ENCODE measurements around the gene FNIP2. TPM values are rescaled to one million over a fixed set of nuclear protein-coding genes. Genes with fewer than 3 reads are reported as not detected.
"Not testable (repeated sequence)": the region's sequence is repeated elsewhere in the genome, so short reads cannot be mapped to it uniquely, and the experiment has no call there.

Gene FNIP2
- 10 to 100 TPM; 16.0 to 16.4 TPM for total RNA-seq

DNA sequence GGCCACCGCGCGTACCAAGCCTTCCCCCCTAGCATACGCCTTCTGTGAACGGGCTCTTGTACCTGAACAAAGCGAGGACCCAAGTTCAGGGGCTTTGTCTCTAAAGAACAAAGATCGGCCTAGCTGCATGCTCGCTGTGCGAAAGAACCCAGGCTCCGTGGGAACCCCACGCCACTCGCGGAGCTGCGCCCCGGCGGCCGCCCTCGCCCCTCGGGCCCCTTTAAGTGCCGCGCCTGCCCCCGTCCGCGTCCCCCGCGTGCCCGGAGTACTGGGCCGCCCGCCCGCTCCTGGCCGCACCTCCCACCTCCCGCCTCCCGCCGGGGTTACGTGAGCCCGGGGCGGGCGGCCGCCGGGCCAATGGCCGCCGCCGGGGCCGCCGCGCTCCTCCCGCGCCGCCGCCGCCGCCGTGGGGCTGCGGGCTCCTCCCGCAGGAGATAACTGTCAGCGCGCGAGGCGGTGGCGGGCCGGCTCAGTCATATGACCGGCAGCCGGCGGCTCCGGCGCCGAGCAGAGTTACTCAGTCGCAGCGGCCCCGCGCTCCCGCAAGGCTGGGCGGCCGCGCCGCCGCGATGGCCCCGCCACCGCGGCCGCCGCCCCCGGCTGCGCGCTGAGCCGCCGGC is at the start of gene FNIP2:
FNIP2 (plus strand) TSS at position 472 of the 620 bp plus-strand sequence. CDS start 187 bp downstream, outside the sequence.
- peak within 1 kb of the TSS; percentile 98 for H3K27ac Mint-ChIP-seq
- peaks cover 10% of the 10 kb centered on the region for H3K36me3 Mint-ChIP-seq (ENCODE audit: low read depth)
- ChIA-PET POLR2A (no interaction called here), CTCF (interaction anchor here (0.9 to 1.7 kb wide), 3 partner anchors 14 to 237 kb away, joined by 3 to 8 read pairs (median 4); no protein-coding TSS in a partner anchor)
- DNase-seq, result peak; percentile 72
- peaks cover 4% of the 10 kb centered on the region for H3K27me3 Mint-ChIP-seq
- peak within 1 kb of the TSS; percentile 99 for H3K4me3 Mint-ChIP-seq
- H3K4me1 Mint-ChIP-seq, result peaks cover 43% of the 10 kb centered on the region
- no peaks in the 10 kb centered on the region for H3K9me3 Mint-ChIP-seq

DNA sequence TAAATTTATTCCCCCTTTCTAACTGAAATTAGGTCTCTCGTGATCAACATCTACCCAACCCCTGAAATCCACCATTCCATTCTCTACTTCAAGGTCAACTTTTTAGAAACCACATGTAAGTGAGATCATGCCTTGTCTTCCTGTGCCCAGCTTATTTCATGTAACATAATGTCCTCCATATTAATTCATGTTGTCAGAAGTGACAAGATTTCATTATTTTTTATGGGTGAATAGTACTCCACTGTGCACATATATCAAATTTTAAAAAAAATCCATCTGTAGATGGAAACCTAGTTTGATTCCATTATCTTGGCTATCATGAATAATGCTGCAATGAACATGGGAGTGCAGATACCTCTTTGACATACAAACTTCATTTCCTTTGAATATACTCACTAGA is 47.1 kb upstream of the FNIP2 start:
- Mint-ChIP-seq H3K4me1 (peaks cover 52% of the 10 kb centered on the region), H3K36me3 (ENCODE audit: low read depth) (peaks cover 43% of the 10 kb centered on the region), H3K9me3 (no peaks in the 10 kb centered on the region), H3K4me3 (peak overlapping the region; percentile 86), H3K27ac (peak overlapping the region; percentile 32), H3K27me3 (no peaks in the 10 kb centered on the region)
- ChIA-PET POLR2A (no interaction called here), CTCF (no interaction called here)
- no peak for DNase-seq

DNA sequence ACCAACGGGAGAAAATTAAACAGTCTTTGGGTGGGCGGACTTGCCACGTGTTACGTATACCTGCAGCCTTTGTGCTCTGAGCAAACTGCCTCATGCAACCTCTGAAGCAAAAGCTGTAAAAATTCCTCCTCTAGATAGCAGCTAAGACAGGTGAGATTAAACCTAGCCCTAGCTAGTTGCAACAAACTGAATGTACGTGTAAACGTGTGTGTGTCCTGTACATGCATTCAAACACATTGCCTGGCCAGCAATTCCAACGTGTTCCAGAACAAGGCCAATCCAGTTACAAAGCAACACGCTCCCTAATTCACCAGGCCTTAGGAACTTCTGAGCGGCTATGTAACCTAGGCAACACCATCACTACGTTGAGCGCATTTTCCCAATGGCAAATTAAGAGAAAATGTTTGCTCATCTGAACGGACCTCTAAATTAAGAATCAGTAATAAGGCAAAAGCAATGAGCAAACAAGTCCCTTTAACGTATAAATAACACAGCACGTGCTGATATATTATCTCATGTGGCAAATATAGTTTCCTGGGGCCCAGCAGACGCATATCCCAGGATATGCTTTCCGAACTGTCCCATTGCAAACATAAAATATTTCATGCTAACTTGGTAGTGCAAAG is 46.4 kb upstream of the FNIP2 start:
- no peaks in the 10 kb centered on the region for H3K27me3 Mint-ChIP-seq
- H3K36me3 Mint-ChIP-seq (ENCODE audit: low read depth), result peaks cover 37% of the 10 kb centered on the region
- CTCF ChIA-PET, result no interaction called here
- DNase-seq, result no peak
- POLR2A ChIA-PET, result interaction anchor here (0.5 kb wide), 1 partner anchor 484 kb away, joined by 3 read pairs; no protein-coding TSS in a partner anchor
- H3K4me3 Mint-ChIP-seq, result peak overlapping the region; percentile 86
- peak overlapping the region; percentile 96 for H3K27ac Mint-ChIP-seq
- peaks cover 52% of the 10 kb centered on the region for H3K4me1 Mint-ChIP-seq
- no peaks in the 10 kb centered on the region for H3K9me3 Mint-ChIP-seq

DNA sequence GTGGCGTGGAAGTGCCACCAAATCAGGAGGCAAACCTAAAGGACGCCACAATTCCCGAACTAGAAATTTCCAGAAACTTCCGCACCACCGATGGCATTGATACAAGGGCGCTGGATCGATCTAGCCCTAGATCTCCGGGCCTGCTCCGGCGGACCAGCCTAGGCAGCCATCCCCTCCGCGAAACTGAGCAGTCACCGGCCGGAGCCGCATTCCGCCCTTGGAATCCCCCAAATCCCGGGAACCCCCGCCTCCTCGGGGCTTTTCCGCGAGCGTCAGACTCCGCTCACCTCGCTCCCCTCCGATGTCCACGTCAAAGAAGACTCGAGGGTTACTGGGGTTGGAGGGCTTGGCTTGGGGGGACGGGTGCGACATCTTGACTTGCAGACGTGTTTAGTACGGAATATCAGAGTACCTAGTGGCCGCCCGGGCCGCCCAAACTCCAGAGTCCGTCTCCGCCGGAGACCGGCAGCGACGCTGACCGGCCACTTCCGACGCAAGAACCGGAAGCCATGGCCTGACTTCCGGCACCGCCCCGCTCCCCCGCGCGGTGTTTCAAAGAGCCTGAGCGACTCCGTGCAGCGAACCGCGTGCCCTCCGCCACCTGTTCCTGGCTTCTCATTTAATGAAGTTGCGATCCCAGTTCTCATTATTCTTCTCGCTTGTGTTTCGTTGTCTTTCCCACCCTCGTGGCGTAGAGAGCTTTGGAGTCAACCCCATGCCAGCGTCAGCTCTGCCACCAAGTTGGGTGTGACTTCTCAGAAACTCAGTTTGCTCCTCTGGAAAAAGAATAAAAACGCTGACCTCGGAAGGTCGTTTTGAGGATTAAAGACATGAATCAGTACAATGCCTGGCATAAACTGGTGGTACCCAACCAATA is 45.7 kb upstream of the FNIP2 start, which contains the start of gene PPID:
PPID (minus strand) TSS at position 480 of the 877 bp plus-strand sequence; CDS start at position 372, 108 bp downstream.
- peak; percentile 84 for DNase-seq
- ChIA-PET POLR2A (no interaction called here), CTCF (interaction anchor here (1.4 kb wide), 1 partner anchor 134 kb away, joined by 3 read pairs; no protein-coding TSS in a partner anchor)
- Mint-ChIP-seq H3K27me3 (no peaks in the 10 kb centered on the region), H3K9me3 (no peaks in the 10 kb centered on the region), H3K27ac (peak within 1 kb of the TSS; percentile 96), H3K4me1 (peaks cover 48% of the 10 kb centered on the region), H3K36me3 (ENCODE audit: low read depth) (peaks cover 29% of the 10 kb centered on the region), H3K4me3 (peak within 1 kb of the TSS; percentile 86)

DNA sequence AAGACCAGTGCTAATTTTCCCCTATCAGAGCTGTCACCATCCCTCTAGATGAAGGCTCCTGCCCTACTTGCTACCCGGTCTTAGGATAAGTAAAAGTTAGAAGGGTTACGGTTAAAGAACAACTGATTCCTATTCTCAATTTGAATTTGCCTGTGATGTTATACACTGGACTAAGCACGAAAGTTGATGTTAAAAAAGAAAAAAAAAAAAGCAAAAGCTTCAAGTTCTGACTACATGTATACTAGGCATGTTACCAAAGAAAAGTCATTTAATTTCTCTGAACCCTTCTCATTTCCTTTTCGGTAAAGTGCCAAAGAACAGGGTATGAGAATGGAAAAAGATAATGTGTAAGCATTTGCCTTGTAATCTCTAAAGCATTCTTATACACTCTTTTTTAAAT is 44.2 kb upstream of the FNIP2 start:
- POLR2A ChIA-PET, result no interaction called here
- Mint-ChIP-seq H3K4me1 (peaks cover 56% of the 10 kb centered on the region), H3K9me3 (no peaks in the 10 kb centered on the region), H3K36me3 (ENCODE audit: low read depth) (peaks cover 22% of the 10 kb centered on the region), H3K27me3 (peaks cover 6% of the 10 kb centered on the region), H3K4me3 (peak overlapping the region; percentile 86), H3K27ac (peak overlapping the region; percentile 96)
- CTCF ChIA-PET, result interaction anchor here (0.7 kb wide), 1 partner anchor 480 kb away, joined by 3 read pairs; no protein-coding TSS in a partner anchor
- DNase-seq, result no peak

GRCh38 chr4:158726633-158727032 is 42.2 kb upstream of the FNIP2 start:
- Mint-ChIP-seq H3K9me3 (no peaks in the 10 kb centered on the region), H3K4me1 (peaks cover 47% of the 10 kb centered on the region), H3K27me3 (peaks cover 13% of the 10 kb centered on the region), H3K36me3 (ENCODE audit: low read depth) (peaks cover 5% of the 10 kb centered on the region), H3K4me3 (no peak overlapping the region), H3K27ac (no peak overlapping the region)
- no peak for DNase-seq
- ChIA-PET POLR2A (no interaction called here), CTCF (no interaction called here)

DNA sequence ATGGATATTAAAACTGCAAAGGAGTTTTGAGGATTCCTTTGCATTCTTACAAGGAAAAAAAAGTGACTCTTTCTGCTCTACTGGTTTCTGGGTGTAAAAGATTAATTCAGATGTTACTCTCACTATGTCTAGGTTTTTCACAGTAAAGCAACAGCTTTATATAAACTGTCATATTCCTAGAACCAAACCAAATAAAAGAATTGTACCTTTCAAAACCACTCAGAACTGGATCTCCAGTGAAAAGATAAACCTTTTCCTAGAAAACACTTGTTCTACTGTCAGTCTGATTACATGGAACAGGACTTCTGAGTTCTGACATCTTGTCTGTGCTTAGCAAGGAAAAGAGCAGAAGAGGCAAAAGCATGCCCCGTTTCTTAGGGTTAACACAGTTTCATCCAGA is 40.6 kb upstream of the FNIP2 start:
- Mint-ChIP-seq H3K27ac (no peak overlapping the region), H3K4me3 (no peak overlapping the region), H3K27me3 (peaks cover 24% of the 10 kb centered on the region), H3K36me3 (ENCODE audit: low read depth) (no peaks in the 10 kb centered on the region), H3K9me3 (no peaks in the 10 kb centered on the region), H3K4me1 (peaks cover 39% of the 10 kb centered on the region)
- no peak for DNase-seq
- CTCF ChIA-PET, result interaction anchor here (0.6 kb wide), 1 partner anchor 17 kb away, joined by 3 read pairs; no protein-coding TSS in a partner anchor
- POLR2A ChIA-PET, result no interaction called here

DNA sequence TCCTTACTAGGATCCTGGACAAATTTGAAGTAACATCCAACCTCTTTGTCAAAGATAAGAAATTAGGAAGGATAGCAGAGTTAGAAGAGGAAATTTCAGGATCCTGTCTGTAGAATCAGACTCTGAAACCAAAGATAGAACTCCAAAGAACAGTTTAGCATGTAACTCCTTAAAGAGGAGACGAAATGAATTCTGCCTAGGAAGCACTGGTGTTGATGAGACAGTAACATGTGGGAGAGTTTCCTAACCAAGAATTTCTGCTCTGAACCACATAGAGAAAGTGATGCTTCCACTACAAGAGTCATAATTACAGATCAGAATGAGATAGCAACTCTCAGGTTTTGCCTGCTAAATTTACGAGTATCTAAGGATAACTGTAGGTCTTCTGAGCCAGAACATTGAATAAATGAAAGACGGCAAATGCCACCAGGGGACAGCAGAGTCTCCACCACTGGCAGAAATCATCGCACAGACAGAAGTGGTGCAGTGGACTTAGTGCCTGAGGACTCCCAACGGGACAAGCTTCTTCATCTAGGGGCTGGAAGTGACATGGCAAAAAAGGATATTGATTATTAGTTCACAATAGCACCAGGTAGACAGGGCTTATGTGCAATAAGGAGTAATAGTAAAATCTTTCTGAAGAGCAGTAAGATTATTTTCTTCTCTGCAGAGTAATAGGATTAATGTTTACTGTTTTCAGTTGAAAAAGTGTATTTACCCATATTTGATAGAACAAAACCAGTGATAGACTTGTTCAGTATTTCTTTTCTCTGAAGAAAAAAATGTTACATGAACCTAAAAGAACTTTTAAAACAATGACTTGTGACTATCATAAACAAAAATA is 38.9 kb upstream of the FNIP2 start:
- ChIA-PET POLR2A (no interaction called here), CTCF (no interaction called here)
- peak; percentile 59 for DNase-seq
- H3K4me3 Mint-ChIP-seq, result no peak overlapping the region
- H3K27ac Mint-ChIP-seq, result no peak overlapping the region
- peaks cover 25% of the 10 kb centered on the region for H3K4me1 Mint-ChIP-seq
- H3K36me3 Mint-ChIP-seq (ENCODE audit: low read depth), result no peaks in the 10 kb centered on the region
- H3K9me3 Mint-ChIP-seq, result no peaks in the 10 kb centered on the region
- peaks cover 28% of the 10 kb centered on the region for H3K27me3 Mint-ChIP-seq

GRCh38 chr4:158738866-158739265 is 30.0 kb upstream of the FNIP2 start:
- no peaks in the 10 kb centered on the region for H3K9me3 Mint-ChIP-seq
- H3K4me1 Mint-ChIP-seq, result no peaks in the 10 kb centered on the region
- DNase-seq, result no peak
- ChIA-PET POLR2A (no interaction called here), CTCF (interaction anchor here (0.6 kb wide), 1 partner anchor 105 kb away, joined by 3 read pairs; no protein-coding TSS in a partner anchor)
- H3K36me3 Mint-ChIP-seq (ENCODE audit: low read depth), result no peaks in the 10 kb centered on the region
- H3K27me3 Mint-ChIP-seq, result peaks cover 5% of the 10 kb centered on the region
- no peak overlapping the region for H3K4me3 Mint-ChIP-seq
- no peak overlapping the region for H3K27ac Mint-ChIP-seq

GRCh38 chr4:158739600-158739999 is 29.2 kb upstream of the FNIP2 start:
- Mint-ChIP-seq H3K4me1 (no peaks in the 10 kb centered on the region), H3K27ac (no peak overlapping the region), H3K4me3 (no peak overlapping the region), H3K36me3 (ENCODE audit: low read depth) (no peaks in the 10 kb centered on the region), H3K9me3 (no peaks in the 10 kb centered on the region), H3K27me3 (peaks cover 5% of the 10 kb centered on the region)
- POLR2A ChIA-PET, result no interaction called here
- DNase-seq, result no peak
- CTCF ChIA-PET, result interaction anchor here (0.6 kb wide), 1 partner anchor 104 kb away, joined by 3 read pairs; no protein-coding TSS in a partner anchor

DNA sequence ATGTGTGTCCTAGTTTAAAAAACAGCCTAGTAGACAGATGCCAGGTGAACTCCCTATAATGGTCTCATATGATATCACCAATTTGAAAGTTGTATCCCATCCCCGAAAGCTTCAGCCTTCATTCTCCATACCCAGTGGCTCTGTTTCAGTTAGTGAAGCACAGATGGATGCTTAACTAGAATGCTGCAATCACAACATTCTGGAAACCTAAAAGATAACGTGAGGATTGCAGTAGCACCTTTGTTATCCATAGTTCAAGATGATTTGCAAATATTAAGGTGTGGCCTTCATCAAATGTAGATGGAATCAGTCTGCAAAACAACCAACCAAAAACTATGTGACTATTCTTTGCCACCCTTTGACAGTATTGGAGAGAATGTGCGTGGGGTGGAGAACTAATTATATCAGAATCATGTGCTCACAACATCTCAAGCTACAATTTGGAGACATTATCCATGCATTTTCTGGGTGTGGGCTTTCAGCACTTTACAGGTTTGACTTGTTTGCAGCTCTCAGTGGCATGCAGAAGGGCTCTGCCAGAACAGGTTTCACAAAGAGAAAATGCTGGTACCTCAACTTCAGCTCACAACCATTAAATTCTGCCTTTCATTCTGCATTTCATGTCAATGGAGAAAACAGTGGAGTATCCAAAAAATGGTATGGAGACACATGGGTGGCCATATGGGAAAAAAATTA is 27.4 kb upstream of the FNIP2 start:
- Mint-ChIP-seq H3K27me3 (peaks cover 4% of the 10 kb centered on the region), H3K4me1 (no peaks in the 10 kb centered on the region), H3K4me3 (no peak overlapping the region), H3K9me3 (no peaks in the 10 kb centered on the region), H3K27ac (no peak overlapping the region), H3K36me3 (ENCODE audit: low read depth) (no peaks in the 10 kb centered on the region)
- DNase-seq, result no peak
- POLR2A ChIA-PET, result no interaction called here
- CTCF ChIA-PET, result no interaction called here

DNA sequence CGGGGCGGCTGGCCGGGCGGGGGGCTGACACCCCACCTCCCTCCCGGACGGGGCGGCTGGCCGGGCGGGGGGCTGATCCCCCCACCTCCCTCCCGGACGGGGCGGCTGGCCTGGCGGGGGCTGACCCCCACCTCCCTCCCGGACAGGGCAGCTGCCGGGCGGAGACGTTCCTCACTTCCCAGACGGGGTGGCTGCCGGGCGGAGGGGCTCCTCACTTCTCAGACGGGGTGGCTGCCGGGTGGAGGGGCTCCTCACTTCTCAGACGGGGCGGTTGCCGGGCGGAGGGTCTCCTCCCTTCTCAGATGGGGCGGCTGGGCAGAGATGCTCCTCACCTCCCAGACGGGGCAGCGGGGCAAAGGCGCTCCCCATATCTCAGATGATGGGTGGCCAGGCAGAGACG is 22.3 kb upstream of the FNIP2 start:
- CTCF ChIA-PET; H3K36me3 Mint-ChIP-seq (ENCODE audit: low read depth); H3K9me3 Mint-ChIP-seq; H3K4me1 Mint-ChIP-seq; DNase-seq; H3K4me3 Mint-ChIP-seq; H3K27me3 Mint-ChIP-seq; H3K27ac Mint-ChIP-seq; POLR2A ChIA-PET: not testable (repeated sequence)

Data from activated CD4-positive, alpha-beta T cell treated with anti-CD3 and anti-CD28 coated beads, Interleukin-2, amount 10 ng/mL, durations not matched to agents 7 days and 5 days (primary cell).